ENCODE data around the gene ZNF239.
"Not testable (repeated sequence)": the region's sequence is repeated elsewhere in the genome, so short reads cannot be mapped to it uniquely, and the experiment has no call there.

ZNF239 gene

DNA sequence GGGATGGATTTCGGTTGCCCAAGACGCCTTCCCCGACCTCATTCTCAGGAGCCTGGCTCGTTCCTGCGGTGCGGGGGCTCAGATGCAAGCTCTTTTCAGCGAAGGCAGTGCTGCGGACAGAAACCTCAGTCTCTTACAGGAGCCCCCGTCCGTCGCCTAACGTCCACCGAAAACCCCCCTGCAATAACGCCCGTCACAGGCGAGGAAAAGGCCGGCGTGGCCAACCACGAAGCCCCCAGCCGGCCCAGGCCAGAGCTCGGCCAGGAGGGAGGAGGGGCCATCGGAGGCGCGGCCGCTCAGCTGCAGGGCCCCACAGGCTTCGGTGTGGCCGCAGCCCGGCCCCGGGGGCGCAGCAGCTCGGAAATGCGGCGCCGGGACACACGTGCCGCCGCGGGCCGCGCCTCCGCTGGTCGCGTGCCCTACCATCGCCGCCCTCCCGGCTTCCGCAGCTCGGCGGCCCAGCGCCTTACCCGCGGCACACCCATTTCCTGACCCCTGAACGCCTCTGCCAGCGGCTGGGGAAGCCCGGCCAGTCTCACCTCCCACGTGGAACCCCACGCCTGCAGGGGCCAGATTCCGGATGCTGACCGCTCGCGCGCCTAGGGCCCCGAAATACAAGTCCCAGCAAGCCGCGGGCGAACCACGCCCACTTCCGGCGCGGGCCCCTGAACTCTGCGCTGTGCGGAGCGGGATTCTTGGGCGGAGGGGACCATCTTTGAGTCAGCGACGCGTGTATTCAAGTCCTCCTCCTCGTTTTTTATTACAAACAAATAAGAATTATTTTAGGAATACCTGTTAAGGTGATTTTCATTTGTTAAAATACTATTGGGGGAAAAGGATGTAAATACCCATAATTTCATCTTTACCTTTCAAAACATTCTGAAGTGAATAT lies at the start of gene ZNF239:
Gene ZNF239, minus strand, starts transcription at position 616 of the 892 bp plus-strand sequence. CDS start 16,537 bp downstream, outside the sequence.
- DNase-seq (ENCODE audit: low read depth, low spot score): peak; percentile 57

- no peak for DNase-seq (ENCODE audit: low read depth, low spot score)
These were observed 48.9 kb upstream of the ZNF239 start for GRCh38 chr10:43623351-43623750.

GRCh38 chr10:43622038-43622437 lies 47.6 kb upstream of the ZNF239 start:
- no peak for DNase-seq (ENCODE audit: low read depth, low spot score)

DNA sequence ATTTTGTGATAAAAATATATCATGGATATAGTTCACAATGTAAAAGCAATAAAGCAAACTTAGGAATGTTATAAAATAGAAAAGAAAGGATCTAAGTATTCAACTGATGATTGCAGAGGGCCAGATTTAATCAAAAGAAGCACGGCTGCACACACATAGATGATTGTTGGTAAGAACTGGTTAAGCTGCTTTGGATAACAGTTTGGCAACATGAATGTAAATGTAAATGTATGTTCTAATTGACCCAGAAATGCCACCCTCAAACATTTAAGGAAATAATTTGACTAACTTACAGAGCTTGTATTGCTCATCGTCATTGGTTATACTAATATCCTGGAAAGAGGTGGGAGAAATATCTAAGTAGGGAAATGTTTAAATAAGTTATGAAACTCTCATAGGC lies 45.0 kb upstream of the ZNF239 start:
- no peak for DNase-seq (ENCODE audit: low read depth, low spot score)

DNA sequence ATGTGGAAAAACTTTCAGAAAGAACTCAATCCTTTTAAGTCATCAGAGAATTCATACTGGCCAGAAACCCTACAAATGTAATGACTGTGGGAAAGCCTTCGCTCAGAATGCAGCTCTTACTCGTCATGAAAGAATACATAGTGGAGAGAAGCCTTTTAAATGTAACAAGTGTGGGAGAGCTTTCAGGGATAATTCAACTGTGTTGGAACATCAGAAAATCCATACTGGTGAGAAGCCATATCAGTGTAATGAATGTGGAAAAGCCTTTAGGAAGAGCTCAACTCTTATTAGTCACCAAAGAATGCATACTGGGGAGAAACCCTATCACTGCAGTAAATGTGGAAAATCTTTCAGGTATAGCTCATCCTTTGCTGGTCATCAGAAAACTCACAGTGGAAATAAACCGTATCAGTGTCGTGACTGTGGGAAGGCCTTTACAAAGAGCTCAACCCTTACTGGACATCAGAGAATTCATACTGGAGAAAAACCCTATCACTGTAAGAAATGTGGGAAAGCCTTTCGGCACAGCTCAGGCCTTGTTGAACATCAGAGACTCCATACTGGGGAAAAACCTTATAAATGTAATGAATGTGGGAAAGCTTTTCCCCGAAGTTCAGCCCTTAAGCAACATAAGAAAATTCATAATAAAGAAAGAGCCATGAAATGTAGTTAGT lies 42.4 kb upstream of the ZNF239 start:
- DNase-seq (ENCODE audit: low read depth, low spot score): no peak

- DNase-seq (ENCODE audit: low read depth, low spot score): no peak
These were observed 36.2 kb upstream of the ZNF239 start for GRCh38 chr10:43610636-43611035.

GRCh38 chr10:43607199-43607573 lies 32.8 kb upstream of the ZNF239 start:
- no peak for DNase-seq (ENCODE audit: low read depth, low spot score)

- peak; percentile 38 for DNase-seq (ENCODE audit: low read depth, low spot score)
These were observed 32.1 kb upstream of the ZNF239 start, which contains the start of gene ZNF485 for GRCh38 chr10:43606323-43607198. ZNF485 (plus strand) TSS chr10:43606438; CDS start chr10:43607051, 613 bp downstream.

- no peak for DNase-seq (ENCODE audit: low read depth, low spot score)
These were observed 31.5 kb upstream of the ZNF239 start for GRCh38 chr10:43605850-43606322.

- not testable (repeated sequence) for DNase-seq (ENCODE audit: low read depth, low spot score)
These were observed 27.2 kb upstream of the ZNF239 start for GRCh38 chr10:43601576-43601975.

DNA sequence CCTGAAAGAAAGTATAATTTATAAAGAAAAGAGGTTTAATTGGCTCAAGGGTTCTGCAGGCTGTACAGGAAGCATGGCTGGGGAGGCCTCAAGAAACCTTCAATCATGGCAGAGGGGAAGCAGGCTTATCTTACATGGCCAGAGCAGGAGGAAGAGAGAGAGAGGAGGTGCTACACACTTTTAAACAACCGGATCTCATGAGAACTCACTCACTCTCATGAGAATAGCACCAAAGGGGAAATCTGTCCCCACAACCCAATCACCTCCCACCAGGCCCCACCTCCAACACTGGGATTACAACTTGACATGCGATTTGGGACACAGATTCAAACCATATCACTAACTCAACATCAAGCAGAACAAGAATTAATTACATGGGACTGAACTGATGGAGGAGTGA lies 24.9 kb upstream of the ZNF239 start:
- no peak for DNase-seq (ENCODE audit: low read depth, low spot score)

- no peak for DNase-seq (ENCODE audit: low read depth, low spot score)
These were observed 24.0 kb upstream of the ZNF239 start for GRCh38 chr10:43598446-43598845.

- no peak for DNase-seq (ENCODE audit: low read depth, low spot score)
These were observed 22.1 kb upstream of the ZNF239 start for GRCh38 chr10:43596546-43596945.

DNA sequence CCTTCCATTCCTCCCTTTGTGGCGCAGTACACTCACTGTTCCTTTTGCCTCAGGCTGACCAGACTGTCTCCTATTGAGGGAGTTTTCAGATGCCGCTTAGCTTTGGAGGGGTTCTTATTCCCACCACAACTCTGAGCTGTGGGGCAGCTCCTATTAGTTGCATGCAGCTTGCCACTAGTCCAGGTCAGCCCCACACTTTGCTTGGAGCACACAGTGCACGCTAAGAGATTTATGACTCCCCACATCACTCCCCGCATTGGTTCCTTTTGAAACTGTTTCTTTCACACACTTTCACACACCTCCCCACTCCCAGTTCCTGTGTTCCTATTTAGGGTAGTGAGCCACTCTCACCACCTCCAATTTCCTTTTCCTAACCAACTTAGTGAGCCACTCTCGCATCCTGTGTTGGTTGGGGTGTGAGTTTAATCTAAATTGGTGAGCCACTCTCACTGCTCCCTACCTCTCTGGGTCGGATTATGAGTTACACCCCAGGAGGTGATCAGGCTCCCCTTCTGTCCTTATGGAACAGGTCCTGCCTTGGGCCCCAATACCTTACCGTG lies 21.4 kb upstream of the ZNF239 start:
- no peak for DNase-seq (ENCODE audit: low read depth, low spot score)

- no peak for DNase-seq (ENCODE audit: low read depth, low spot score)
These were observed 20.7 kb upstream of the ZNF239 start for GRCh38 chr10:43594944-43595589.

DNA sequence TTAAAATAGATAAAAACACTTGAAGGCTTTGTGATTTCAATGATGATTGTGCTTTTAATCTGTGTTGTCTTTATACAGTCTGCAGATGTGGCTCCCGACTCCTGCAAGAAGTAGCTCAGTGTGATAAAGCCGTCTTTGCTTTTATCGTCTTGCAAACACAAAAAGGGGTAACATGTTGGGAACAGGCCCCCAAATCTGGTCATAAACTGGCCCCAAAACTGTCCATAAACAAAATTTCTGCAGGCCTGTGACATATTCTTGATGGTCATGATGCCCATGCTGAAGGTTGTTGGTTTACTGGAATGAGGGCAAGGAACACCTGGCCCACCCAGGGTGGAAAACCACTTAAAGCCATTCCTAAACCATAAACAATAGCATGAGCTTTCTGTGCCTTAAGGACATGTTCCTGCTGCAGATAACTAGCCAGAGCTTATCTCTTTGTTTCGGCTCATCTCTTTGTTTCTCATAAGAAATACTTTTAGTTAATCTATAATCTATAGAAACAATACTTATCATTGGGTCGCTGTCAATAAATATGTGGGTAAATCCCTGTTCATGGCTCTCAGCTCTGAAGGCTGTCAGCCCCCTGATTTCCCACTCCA lies 17.0 kb upstream of the ZNF239 start:
- no peak for DNase-seq (ENCODE audit: low read depth, low spot score)

GRCh38 chr10:43586730-43587115 lies 12.3 kb upstream of the ZNF239 start:
- DNase-seq (ENCODE audit: low read depth, low spot score): not testable (repeated sequence)

DNA sequence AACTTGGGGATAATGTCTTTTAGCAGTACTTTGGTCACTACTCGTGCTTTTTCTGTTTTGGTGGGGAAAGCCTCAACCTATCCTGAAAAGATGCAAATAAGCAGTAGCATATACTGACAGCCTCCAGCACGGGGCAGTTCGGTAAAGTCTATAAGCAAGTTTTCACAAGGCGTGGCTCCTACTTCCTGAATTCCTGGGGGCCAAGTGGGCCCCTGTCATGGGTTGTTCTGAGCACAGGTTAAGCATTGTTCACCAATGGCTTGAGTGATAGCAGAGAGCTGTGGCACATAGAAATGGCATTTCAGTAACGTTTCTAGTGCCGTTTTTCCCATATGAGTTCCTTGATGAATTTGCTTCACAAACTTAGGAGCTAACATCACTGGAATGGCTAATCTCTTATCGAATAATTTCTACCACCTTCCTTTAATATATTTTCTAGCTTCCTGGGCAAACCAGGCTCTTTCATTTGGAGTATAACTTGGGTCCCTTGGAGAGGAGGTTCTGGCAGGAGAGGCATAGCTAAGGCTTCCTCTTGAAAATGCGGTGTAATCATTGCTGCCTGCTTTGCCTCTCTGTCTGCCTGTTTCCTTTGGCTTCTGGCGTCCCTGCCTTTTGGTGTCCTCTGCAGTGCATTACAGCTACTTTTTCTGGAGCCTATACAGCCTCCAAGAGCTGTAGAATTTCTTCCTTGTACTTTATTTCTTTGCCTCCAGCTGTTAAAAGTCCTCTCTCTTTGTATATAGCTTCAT lies 11.7 kb upstream of the ZNF239 start:
- DNase-seq (ENCODE audit: low read depth, low spot score): no peak

DNA sequence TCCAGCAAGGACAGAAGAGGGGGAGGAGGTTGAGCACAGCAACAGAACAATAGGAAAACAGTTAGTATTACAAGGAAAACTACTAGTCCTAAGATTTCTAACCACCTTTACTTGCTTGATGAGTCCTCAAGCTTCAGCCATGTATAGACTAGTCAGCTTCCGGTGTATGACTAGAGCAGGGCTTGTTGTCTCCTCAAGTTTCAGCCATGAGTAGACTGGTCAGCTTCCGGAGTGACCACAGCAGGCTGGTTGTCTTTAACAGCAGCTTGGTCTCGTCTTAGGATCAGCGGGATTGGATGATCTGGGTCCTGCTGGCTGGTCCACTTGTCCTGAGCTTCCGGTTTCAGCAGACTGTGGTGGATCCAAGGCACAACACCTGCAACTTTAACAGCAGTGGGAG lies 10.6 kb upstream of the ZNF239 start:
- DNase-seq (ENCODE audit: low read depth, low spot score): no peak

DNA sequence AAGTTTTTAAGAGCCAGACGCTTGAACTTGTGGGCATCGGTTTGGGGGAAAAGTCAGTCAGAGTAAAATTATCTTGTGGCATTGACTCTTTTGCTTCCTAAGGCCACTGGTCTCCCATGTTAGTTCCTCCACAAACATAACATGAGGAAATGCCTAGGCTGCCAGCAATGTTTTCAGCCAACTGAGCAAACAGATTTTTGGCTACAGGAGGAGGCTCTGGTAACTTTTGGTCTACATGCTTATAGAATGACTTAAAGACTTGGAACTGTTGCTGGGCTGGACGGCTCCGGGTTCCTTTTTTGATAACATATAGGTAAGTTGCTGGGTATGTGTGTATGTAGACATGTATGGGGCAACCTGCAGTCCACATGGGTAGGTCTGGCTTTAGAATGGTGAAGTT lies 9.6 kb upstream of the ZNF239 start:
- DNase-seq (ENCODE audit: low read depth, low spot score): no peak
